ENCODE data around the gene GIPC3.

The GIPC3 gene

GRCh38 chr19:3585301-3586126 is at the start of gene GIPC3:
Gene GIPC3 (plus strand): TSS chr19:3585478. CDS start chr19:3585598, 120 bp downstream.
- DNase-seq (ENCODE audit: low read depth in 2 of 2) = no peak

GRCh38 chr19:3535563-3535965 is 49.7 kb upstream of the GIPC3 start:
- no peak for DNase-seq (ENCODE audit: low read depth in 2 of 2)

GRCh38 chr19:3535981-3536380 is 49.3 kb upstream of the GIPC3 start:
- DNase-seq (ENCODE audit: low read depth in 2 of 2) = no peak

- no peak for DNase-seq (ENCODE audit: low read depth in 2 of 2)
Observed at GRCh38 chr19:3536429-3537100, 48.7 kb upstream of the GIPC3 start.

- no peak for DNase-seq (ENCODE audit: low read depth in 2 of 2)
Observed at GRCh38 chr19:3537101-3537437, 48.2 kb upstream of the GIPC3 start.

- no peak for DNase-seq (ENCODE audit: low read depth in 2 of 2)
Observed at GRCh38 chr19:3537438-3538240, 47.6 kb upstream of the GIPC3 start.

- no peak for DNase-seq (ENCODE audit: low read depth in 2 of 2)
Observed at GRCh38 chr19:3538258-3538929, 46.9 kb upstream of the GIPC3 start.

- DNase-seq (ENCODE audit: low read depth in 2 of 2) = no peak
Observed at GRCh38 chr19:3538965-3539755, 46.1 kb upstream of the GIPC3 start, which contains the start of gene TEKTIP1. Gene TEKTIP1 (plus strand): TSS chr19:3539174. CDS start chr19:3539178, 4 bp downstream.

GRCh38 chr19:3539756-3540118 is 45.5 kb upstream of the GIPC3 start:
- no peak for DNase-seq (ENCODE audit: low read depth in 2 of 2)

- no peak for DNase-seq (ENCODE audit: low read depth in 2 of 2)
Observed at GRCh38 chr19:3543150-3544057, 41.9 kb upstream of the GIPC3 start.

- DNase-seq (ENCODE audit: low read depth in 2 of 2) = no peak
Observed at GRCh38 chr19:3544058-3544376, 41.3 kb upstream of the GIPC3 start.

GRCh38 chr19:3544742-3545668 is 40.3 kb upstream of the GIPC3 start:
- DNase-seq (ENCODE audit: low read depth in 2 of 2) = peak in 1 of 2 experiments; percentile 11

GRCh38 chr19:3545669-3546034 is 39.6 kb upstream of the GIPC3 start:
- DNase-seq (ENCODE audit: low read depth in 2 of 2) = no peak

- DNase-seq (ENCODE audit: low read depth in 2 of 2) = no peak
Observed at GRCh38 chr19:3546119-3546518, 39.2 kb upstream of the GIPC3 start.

- no peak for DNase-seq (ENCODE audit: low read depth in 2 of 2)
Observed at GRCh38 chr19:3547301-3547731, 38.0 kb upstream of the GIPC3 start.

- no peak for DNase-seq (ENCODE audit: low read depth in 2 of 2)
Observed at GRCh38 chr19:3547767-3548282, 37.5 kb upstream of the GIPC3 start.

GRCh38 chr19:3548606-3549005 is 36.7 kb upstream of the GIPC3 start:
- DNase-seq (ENCODE audit: low read depth in 2 of 2) = no peak

GRCh38 chr19:3549816-3550215 is 35.5 kb upstream of the GIPC3 start:
- no peak for DNase-seq (ENCODE audit: low read depth in 2 of 2)
